Progenitor cell of endocrine pancreas (in vitro differentiated cells): ENCODE results near the gene MPI. TPM values are rescaled to one million over a fixed set of nuclear protein-coding genes. Genes with fewer than 3 reads are reported as not detected.
A peak's percentile ranks its signal among the peaks of the same experiment; 100 is the strongest.

Experiments
- DNase-seq: peaks from one replicate; pipeline ENCODE4 v3.0.0; 2021; ENCODE audit warnings: low spot score; ENCODE audit not compliant: unreplicated experiment
- H3K27ac Mint-ChIP-seq: 2 replicates; pipeline ENCODE4 v1.8.0; 2021; ENCODE audit warnings: mild to moderate bottlenecking, moderate library complexity, mixed read lengths
- H3K27me3 Mint-ChIP-seq: 2 replicates; pipeline ENCODE4 v1.8.0; 2021; ENCODE audit warnings: mixed read lengths
- H3K36me3 Mint-ChIP-seq: 2 replicates; pipeline ENCODE4 v1.8.0; 2022; ENCODE audit warnings: mixed read lengths; ENCODE audit not compliant: insufficient read depth
- H3K4me1 Mint-ChIP-seq: 2 replicates; pipeline ENCODE4 v1.8.0; 2021; ENCODE audit warnings: low read depth, mixed read lengths
- H3K4me3 Mint-ChIP-seq: 2 replicates; pipeline ENCODE4 v1.8.0; 2021; ENCODE audit warnings: low read depth, mild to moderate bottlenecking, moderate library complexity, mixed read lengths
- H3K9me3 Mint-ChIP-seq: 2 replicates; pipeline ENCODE4 v1.8.0; 2021; ENCODE audit warnings: low read depth, mixed read lengths
- CTCF ChIP-seq: fragments of 200-600 bp; sonication (generic); IDR thresholded peaks from one replicate; pipeline ENCODE4 v1.5.0; 2021; ENCODE audit warnings: antibody characterized with exemption, mild to moderate bottlenecking; ENCODE audit not compliant: unreplicated experiment
- total RNA-seq: library from RNA; stranded (reverse); gene quantifications from 2 replicates; pipeline ENCODE4 v1.2.1, GENCODE V29; 2021

Gene MPI
- total RNA-seq, 1 donor from 2014 or later: 39.6 TPM

- Mint-ChIP-seq H3K36me3 (no peaks in the 10 kb centered on the region), H3K4me1 (no peaks in the 10 kb centered on the region), H3K27ac (no peak overlapping the region), H3K9me3 (no peaks in the 10 kb centered on the region), H3K4me3 (no peak overlapping the region), H3K27me3 (no peaks in the 10 kb centered on the region)
- no peak for DNase-seq
- TF ChIP-seq CTCF: no peak
These were observed 33.3 kb upstream of the MPI start for GRCh38 chr15:74856537-74856936.

- no peaks in the 10 kb centered on the region for H3K27me3 Mint-ChIP-seq
- no peak for DNase-seq
- no peak overlapping the region for H3K27ac Mint-ChIP-seq
- no peaks in the 10 kb centered on the region for H3K9me3 Mint-ChIP-seq
- no peak for TF ChIP-seq CTCF
- H3K4me1 Mint-ChIP-seq: no peaks in the 10 kb centered on the region
- H3K4me3 Mint-ChIP-seq: no peak overlapping the region
- H3K36me3 Mint-ChIP-seq: no peaks in the 10 kb centered on the region
These were observed 32.7 kb upstream of the MPI start for GRCh38 chr15:74857082-74857655.

DNA sequence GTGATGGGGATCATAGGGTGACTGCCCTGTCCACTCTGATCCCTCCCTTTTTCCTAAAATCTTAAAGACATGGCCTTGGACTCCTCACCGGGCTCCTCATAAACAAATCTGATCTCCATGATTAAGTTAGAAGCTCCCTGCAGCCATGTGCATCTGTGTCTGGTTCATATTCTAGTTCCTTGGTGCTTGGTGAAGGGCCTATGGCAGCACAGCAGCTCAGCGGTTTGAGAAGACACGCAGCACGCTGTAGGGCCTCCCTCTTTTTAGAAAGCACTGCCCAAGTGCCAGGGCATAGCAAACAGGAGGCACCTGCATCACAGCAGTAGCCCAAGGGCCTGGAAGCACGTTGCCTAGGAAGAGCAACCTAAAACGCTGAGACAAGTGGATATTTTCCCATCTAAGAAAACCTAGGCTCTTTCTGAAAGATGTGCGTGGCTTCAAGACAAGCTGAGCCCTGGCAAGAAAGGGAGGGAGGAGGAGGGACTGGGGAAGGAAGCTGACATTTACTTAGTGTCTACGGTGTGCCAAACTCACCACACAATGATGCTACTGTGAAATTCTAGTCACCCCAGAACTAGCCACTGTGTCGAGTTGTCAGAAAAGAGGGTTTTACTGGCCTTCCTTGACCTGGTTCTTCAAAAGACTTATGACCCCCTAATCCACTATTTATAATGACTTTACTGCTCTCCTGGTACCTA, 32.0 kb upstream of the MPI start:
- H3K9me3 Mint-ChIP-seq: no peaks in the 10 kb centered on the region
- H3K27me3 Mint-ChIP-seq: no peaks in the 10 kb centered on the region
- no peak for TF ChIP-seq CTCF
- DNase-seq: no peak
- H3K27ac Mint-ChIP-seq: peak overlapping the region; percentile 84
- H3K4me1 Mint-ChIP-seq: no peaks in the 10 kb centered on the region
- no peaks in the 10 kb centered on the region for H3K36me3 Mint-ChIP-seq
- H3K4me3 Mint-ChIP-seq: no peak overlapping the region

- H3K9me3 Mint-ChIP-seq: no peaks in the 10 kb centered on the region
- H3K27me3 Mint-ChIP-seq: no peaks in the 10 kb centered on the region
- H3K4me3 Mint-ChIP-seq: no peak overlapping the region
- TF ChIP-seq CTCF: no peak
- no peaks in the 10 kb centered on the region for H3K36me3 Mint-ChIP-seq
- no peak for DNase-seq
- H3K4me1 Mint-ChIP-seq: no peaks in the 10 kb centered on the region
- H3K27ac Mint-ChIP-seq: no peak overlapping the region
These were observed 31.5 kb upstream of the MPI start for GRCh38 chr15:74858369-74858740.

DNA sequence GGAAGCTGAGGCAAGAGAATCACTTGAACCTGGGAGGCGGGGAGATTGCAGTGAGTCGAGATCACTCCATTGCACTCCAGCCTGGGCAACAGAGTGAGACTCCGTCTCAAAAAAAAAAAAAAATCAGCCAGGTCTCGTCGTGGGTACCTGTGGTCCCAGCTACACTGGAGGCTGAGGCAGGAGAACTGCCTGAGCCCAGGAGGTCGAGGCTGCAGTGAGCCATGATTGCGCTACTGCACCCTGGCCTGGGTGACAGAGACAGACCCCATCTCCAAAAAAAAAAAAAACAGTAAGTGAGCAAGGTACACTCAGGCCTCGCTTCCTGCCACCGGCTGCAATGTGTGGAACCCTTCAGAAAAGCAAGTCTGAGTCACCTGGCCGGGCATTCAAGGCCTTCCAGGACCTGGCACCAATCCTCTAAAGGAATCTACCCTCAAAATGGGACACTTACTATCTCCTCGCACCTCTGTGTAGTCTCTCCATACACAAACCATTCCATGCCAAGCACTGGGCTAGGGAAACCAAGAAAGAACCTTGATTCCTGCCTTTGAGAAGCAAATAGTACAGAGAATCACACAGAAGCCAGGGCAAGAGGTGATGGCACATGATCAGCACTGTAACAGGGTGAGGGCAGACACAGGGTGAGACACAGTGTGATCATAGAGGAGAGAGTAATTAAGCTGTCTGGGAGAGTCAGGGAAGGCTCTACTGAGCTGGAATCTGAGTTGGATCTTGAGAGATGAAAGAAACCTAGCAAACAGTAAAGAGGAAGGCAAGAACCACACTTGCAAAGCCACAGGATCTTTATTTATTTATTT, 26.4 kb upstream of the MPI start:
- TF ChIP-seq CTCF: no peak
- Mint-ChIP-seq H3K27ac (no peak overlapping the region), H3K9me3 (no peaks in the 10 kb centered on the region), H3K4me1 (peaks cover 12% of the 10 kb centered on the region), H3K27me3 (no peaks in the 10 kb centered on the region), H3K4me3 (no peak overlapping the region), H3K36me3 (peaks cover 14% of the 10 kb centered on the region)
- no peak for DNase-seq
